Muscle layer of colon (tissue), 2 donors: ENCODE results near the gene SLC22A17.
"Not testable (repeated sequence)": the region's sequence is repeated elsewhere in the genome, so short reads cannot be mapped to it uniquely, and the experiment has no call there.

Experiments used
- H3K27ac ChIP-seq: one replicate; pipeline ENCODE4 v1.7.0; 2013; ENCODE audit warnings: low read depth, mild to moderate bottlenecking, low read length, moderate library complexity
- H3K27me3 ChIP-seq, 2 donors: one replicate each; pipeline ENCODE4 v1.7.0; 2013; ENCODE audit warnings: low read length in 2 of 2, mild to moderate bottlenecking in 2 of 2; ENCODE audit not compliant: insufficient read depth in 2 of 2, control insufficient read depth in 1 of 2
- H3K36me3 ChIP-seq: one replicate; pipeline ENCODE4 v1.7.0; 2013; ENCODE audit warnings: mild to moderate bottlenecking, low read length; ENCODE audit not compliant: insufficient read depth
- H3K4me1 ChIP-seq: one replicate; pipeline ENCODE4 v1.7.0; 2013; ENCODE audit warnings: mild to moderate bottlenecking, low read length; ENCODE audit not compliant: insufficient read depth
- H3K4me3 ChIP-seq, 2 donors: one replicate each; pipeline ENCODE4 v1.7.0; 2013; ENCODE audit warnings: low read length in 2 of 2, low read depth in 1 of 2, mild to moderate bottlenecking in 1 of 2, moderate library complexity in 1 of 2
- H3K9ac ChIP-seq: one replicate; pipeline ENCODE4 v1.7.0; 2013; ENCODE audit warnings: low read length
- H3K9me3 ChIP-seq: one replicate; pipeline ENCODE4 v1.7.0; 2013; ENCODE audit warnings: mild to moderate bottlenecking, low read length
- donor health status: abdominal sarcoma.
- donor health status: Adenocarcinoma of cecum.

The SLC22A17 gene

DNA sequence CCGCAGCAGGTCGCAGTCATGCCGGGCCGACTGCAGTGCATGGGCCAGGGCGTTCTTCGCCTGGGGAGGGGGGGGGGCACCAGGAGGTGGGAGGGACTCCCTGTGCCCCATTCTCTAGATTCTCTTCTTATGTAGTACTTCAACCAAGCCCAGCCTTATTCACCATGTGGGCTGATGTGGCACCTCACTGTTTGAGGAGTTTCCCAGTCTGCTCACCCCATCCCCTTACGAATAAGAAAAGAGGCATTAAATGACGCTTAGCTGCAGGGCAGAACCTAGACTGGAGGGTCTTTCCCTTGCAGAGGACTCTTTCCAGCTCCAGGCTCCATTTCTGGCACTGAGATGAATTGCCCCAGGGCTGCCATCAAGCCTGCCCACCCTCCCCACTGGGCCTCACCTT lies 36.3 kb upstream of the SLC22A17 start:
- Histone ChIP-seq H3K4me3 (no peak overlapping the region), H3K36me3 (no peaks in the 10 kb centered on the region), H3K27ac (no peak overlapping the region), H3K27me3 (no peaks in the 10 kb centered on the region), H3K4me1 (no peaks in the 10 kb centered on the region), H3K9me3 (no peaks in the 10 kb centered on the region), H3K9ac (no peak overlapping the region)

DNA sequence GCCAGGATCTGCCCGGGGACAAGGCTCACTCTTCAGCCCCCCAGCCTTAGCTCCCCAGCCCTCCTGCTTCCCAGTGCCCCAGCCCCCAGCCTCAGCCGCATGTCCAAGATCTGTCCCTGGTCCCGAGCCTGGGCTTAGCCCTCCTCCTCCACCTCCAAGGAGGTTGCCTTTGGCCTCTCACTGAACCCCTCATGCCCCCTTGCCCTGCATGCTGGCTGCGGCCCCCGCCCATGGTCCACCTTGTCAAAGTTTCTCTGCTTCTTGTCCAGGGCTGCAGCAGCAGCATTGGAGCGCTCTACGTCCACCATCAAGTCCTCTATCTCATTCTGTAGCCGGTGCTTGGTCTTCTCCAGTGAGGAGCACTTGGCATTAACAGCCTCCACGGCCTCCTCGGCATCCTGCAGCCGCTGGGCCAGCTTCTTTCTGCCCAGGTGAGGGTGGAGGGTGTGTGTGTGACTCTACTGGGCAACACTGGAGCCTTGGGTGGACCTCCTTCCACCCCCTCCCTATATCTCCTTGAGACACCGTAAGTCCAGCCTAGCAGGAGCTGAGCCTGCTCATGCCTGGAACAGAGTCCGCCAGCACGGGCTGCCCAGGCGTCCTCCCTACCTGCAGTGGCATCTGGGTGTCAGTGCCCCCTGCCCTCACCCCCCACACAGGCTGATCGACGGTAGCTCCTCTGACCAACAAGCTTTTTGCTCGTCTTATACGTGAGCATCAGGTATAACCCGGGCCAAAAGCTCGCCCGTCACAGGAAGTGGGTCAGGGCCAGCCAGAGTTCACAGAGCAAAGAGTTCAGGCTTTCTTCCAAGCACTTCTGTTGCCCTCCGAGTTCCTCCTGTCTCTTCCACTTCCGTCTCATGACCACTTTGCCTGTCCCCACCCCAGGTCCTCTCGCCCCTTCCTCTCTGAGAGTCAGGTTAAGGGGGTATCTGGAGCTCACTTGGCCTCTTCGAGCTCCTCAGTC lies 35.5 kb upstream of the SLC22A17 start:
- H3K27me3 ChIP-seq, result no peaks in the 10 kb centered on the region
- no peak overlapping the region for H3K27ac ChIP-seq
- H3K9ac ChIP-seq, result no peak overlapping the region
- no peaks in the 10 kb centered on the region for H3K4me1 ChIP-seq
- no peaks in the 10 kb centered on the region for H3K9me3 ChIP-seq
- no peak overlapping the region for H3K4me3 ChIP-seq
- H3K36me3 ChIP-seq, result no peaks in the 10 kb centered on the region

DNA sequence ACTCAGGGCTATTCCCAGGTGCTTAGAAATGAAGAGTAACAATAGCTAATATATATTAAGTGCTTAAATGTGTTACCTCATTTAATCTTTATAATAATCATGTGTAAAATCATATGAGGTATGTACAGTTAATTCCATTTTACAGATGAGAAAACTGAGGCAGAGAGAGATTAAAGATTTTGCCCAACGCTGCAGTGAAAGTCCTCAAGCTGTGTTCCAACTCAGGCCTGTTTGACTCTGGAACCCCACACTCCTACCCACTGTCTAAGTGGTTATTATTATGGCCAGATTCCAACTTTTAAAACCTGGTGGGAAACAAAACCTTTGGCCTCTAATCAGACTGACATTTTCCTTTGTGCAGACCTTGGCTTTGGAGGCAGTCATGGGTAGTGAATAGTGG lies 34.3 kb upstream of the SLC22A17 start:
- H3K36me3 ChIP-seq, result no peaks in the 10 kb centered on the region
- no peaks in the 10 kb centered on the region for H3K9me3 ChIP-seq
- H3K27me3 ChIP-seq, result no peaks in the 10 kb centered on the region
- no peak overlapping the region for H3K27ac ChIP-seq
- H3K4me3 ChIP-seq, result no peak overlapping the region
- H3K4me1 ChIP-seq, result no peaks in the 10 kb centered on the region
- H3K9ac ChIP-seq, result no peak overlapping the region

DNA sequence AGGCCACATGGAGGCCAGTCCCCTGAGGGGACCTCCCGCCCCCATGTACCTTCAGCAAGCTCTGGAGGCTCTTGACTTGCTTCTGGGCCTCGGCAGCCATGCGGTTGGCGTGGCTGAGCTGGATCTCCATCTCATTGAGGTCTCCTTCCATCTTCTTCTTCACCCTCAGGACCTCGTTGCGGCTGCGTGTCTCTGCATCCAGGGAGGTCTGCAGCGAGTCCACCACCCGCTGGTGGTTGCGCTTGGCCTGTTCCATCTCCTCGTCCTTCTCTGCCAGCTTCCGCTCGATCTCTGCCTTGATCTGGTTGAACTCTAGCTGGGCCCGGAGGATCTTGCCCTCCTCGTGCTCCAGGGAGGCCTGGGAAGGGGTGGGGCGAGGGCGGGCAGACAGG lies 33.6 kb upstream of the SLC22A17 start:
- H3K9ac ChIP-seq, H3K36me3 ChIP-seq, H3K27me3 ChIP-seq, H3K4me1 ChIP-seq, H3K4me3 ChIP-seq, H3K9me3 ChIP-seq, H3K27ac ChIP-seq: not testable (repeated sequence)

DNA sequence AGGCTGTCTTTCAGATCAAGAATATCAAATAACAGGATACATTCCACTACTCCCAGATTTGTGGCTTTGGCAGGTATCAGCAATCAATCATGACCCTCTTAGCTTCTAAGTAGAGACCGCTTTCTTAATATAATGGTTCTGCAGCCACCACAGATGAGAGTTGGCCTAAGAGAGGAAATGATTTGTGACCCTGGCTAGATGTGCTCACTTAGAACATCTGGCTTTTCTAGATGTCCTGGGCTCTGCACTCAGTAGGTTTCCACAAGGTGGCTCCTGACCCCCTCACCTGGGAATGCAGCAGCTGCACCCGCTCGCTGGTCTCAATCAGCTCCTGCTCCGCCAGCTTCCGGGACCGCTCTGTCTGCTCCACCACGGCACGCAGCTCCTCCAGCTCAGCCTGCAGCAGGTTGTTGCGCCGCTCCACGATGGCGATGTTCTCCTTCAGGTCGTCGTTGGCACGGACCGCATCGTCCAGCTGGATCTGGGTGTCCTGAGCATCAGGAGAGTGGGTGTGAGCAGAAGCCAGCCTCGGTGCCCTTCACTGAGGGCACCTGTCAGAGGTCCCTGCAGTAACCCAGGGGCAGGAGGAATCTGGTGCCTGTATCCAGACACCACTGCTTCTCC lies 33.1 kb upstream of the SLC22A17 start:
- no peaks in the 10 kb centered on the region for H3K4me1 ChIP-seq
- H3K9ac ChIP-seq, result no peak overlapping the region
- H3K27ac ChIP-seq, result no peak overlapping the region
- H3K36me3 ChIP-seq, result no peaks in the 10 kb centered on the region
- no peaks in the 10 kb centered on the region for H3K27me3 ChIP-seq
- no peaks in the 10 kb centered on the region for H3K9me3 ChIP-seq
- no peak overlapping the region for H3K4me3 ChIP-seq

DNA sequence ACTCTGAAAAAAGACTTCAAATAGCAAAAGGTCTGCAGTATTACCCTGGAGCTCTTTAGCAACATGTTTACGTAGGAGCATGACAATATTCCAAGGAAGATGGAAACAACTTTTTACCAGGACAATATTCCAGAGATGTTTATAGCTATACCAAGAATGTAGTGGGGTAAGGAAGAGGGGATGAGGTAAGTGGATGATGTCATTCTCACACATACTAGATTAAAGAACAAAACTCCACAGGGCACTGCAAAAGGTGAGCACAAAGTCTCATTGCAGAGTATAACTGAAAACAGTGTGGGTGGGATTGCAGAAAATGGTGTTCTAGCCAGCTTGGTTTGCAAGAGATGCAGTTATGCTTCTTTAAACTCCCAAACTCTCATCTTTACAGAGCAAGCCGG lies 32.6 kb upstream of the SLC22A17 start:
- Histone ChIP-seq H3K27me3 (no peaks in the 10 kb centered on the region), H3K27ac (no peak overlapping the region), H3K9me3 (no peaks in the 10 kb centered on the region), H3K9ac (no peak overlapping the region), H3K4me1 (no peaks in the 10 kb centered on the region), H3K4me3 (no peak overlapping the region), H3K36me3 (no peaks in the 10 kb centered on the region)

DNA sequence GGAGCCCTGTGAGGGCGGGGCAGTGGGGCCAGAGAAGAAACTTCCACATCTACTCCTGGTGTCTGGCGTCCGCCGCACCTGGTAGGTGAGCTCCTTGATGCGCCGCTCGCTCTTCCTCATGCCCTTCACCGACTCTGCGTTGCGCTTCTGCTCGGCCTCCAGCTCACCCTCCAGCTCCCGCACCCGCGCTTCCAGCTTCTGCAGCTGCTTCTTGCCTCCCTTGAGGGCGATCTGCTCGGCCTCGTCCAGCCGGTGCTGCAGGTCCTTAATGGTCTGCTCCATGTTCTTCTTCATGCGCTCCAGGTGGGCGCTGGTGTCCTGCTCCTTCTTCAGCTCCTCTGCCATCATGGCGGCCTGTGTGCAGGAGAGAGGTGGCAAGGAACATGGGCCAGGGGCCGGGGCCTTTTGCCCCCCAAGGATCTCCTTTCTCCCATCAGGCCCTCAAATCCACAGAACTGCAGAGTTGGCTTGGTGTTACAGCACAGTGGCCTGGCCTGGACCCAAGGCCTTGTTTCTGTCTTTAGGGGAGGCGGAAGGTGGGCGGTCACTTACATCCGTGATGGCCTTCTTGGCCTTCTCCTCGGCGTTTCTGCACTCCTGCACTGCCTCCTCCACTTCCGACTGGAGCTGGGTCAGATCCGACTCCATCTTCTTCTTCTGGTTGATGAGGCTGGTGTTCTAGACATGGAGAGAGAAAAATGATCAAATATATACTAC lies 31.8 kb upstream of the SLC22A17 start:
- H3K9ac ChIP-seq, result no peak overlapping the region
- H3K27me3 ChIP-seq, result no peaks in the 10 kb centered on the region
- no peak overlapping the region for H3K4me3 ChIP-seq
- no peaks in the 10 kb centered on the region for H3K9me3 ChIP-seq
- H3K27ac ChIP-seq, result no peak overlapping the region
- H3K36me3 ChIP-seq, result no peaks in the 10 kb centered on the region
- H3K4me1 ChIP-seq, result no peaks in the 10 kb centered on the region

DNA sequence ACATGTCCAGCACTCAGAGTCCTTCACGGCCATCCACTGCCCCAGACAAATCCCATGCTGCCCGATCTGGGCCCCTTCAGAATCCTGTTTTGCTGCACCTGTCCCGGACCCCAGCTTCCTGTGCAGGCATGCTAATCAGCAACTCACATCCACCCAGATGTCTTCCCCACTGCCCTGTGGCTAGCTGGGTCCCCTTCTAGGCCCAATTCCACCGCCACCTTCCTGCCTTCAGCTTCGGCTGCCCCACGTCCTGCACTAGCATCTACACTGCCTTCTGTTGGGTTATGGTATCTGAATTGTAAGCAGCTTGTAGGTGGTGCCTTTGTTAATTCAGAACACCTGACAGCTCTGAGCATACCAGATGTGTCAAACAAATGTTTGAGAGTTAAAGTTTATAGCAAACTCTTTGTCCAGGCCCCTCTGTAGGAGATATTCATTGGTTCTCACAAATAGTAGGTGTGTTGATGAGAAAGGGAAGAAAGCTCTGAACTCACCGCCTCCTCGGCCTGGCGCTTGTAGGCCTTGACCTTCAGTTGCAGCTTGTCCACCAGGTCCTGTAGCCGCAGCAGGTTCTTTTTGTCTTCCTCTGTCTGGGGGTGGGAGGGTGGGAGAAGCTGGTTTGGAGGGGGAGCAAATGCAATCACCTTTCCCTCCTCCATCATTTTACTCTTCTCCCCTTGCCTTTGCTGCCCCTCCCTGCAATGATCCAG lies 30.2 kb upstream of the SLC22A17 start:
- H3K27me3 ChIP-seq, result no peaks in the 10 kb centered on the region
- no peaks in the 10 kb centered on the region for H3K36me3 ChIP-seq

DNA sequence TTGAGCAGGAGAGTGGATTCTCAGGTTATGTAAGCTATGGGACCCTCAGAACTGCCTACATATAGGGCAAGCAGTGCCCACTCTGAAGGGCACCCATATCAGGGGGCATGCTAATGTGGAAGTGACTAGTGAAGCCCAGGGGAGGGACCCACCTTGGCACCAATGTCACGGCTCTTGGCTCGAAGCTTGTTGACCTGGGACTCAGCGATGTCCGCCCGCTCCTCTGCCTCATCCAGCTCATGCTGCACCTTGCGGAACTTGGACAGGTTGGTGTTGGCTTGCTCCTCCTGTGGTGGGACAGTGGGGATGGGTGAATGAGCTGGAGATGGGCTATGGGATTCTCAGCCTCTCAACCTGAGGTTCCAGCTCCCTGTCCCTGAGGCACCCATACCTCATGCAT lies 29.6 kb upstream of the SLC22A17 start:
- H3K4me1 ChIP-seq, result no peaks in the 10 kb centered on the region
- no peak overlapping the region for H3K27ac ChIP-seq
- no peak overlapping the region for H3K9ac ChIP-seq
- H3K27me3 ChIP-seq, result no peaks in the 10 kb centered on the region
- no peaks in the 10 kb centered on the region for H3K9me3 ChIP-seq
- no peak overlapping the region for H3K4me3 ChIP-seq
- no peaks in the 10 kb centered on the region for H3K36me3 ChIP-seq

More for the DNA sequence above, 30.2 kb upstream of the SLC22A17 start:
- H3K4me3 ChIP-seq, result no peak overlapping the region
- no peak overlapping the region for H3K9ac ChIP-seq
- no peaks in the 10 kb centered on the region for H3K9me3 ChIP-seq
- H3K4me1 ChIP-seq, result no peaks in the 10 kb centered on the region
- H3K27ac ChIP-seq, result no peak overlapping the region

DNA sequence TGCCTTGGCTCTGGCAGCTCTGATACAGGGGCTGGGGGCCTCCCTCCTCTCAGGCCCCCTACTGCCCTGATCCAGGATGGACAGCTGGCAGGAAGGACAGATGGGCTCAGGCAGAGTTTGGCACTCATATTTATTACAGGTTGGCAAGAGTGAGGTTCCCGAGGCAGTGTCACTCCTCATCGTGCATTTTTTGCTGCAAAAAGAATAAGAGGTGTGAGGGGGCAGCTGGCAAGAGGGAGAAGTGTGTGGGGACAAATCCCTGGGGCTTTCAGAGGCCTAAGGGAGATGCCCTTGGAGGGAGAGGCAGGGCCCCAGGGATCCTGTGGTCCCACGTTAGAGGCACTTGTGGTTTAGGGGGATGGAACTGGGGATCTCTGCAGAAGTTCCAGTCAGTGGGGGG lies 29.2 kb upstream of the SLC22A17 start:
- no peaks in the 10 kb centered on the region for H3K36me3 ChIP-seq
- no peaks in the 10 kb centered on the region for H3K27me3 ChIP-seq
- H3K4me3 ChIP-seq, result no peak overlapping the region
- no peaks in the 10 kb centered on the region for H3K9me3 ChIP-seq
- H3K27ac ChIP-seq, result no peak overlapping the region
- H3K4me1 ChIP-seq, result no peaks in the 10 kb centered on the region
- H3K9ac ChIP-seq, result no peak overlapping the region

DNA sequence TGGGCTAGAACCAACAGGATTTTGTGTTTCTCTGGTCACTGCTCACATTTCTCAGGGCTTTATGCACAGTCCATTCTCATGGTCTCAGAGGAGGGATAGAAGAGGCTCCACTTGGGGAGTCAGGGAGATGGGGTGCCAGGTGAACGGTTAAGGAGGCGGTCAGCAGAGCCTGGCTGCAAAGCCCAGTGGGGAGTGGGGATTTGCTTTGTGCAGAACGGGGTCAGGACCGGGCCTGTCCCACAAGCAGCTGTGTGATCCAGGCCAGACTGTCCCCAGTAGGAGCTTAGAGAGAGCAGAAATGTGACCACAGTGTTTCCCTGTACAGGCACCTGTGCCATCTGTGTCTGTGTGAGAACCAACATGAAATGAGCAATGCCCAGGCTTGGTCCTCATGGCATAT lies 28.3 kb upstream of the SLC22A17 start:
- Histone ChIP-seq H3K4me1 (no peaks in the 10 kb centered on the region), H3K9ac (no peak overlapping the region), H3K27ac (no peak overlapping the region)

More for the DNA sequence above, 28.3 kb upstream of the SLC22A17 start:
- Histone ChIP-seq H3K36me3 (no peaks in the 10 kb centered on the region), H3K27me3 (no peaks in the 10 kb centered on the region), H3K9me3 (no peaks in the 10 kb centered on the region), H3K4me3 (no peak overlapping the region)
